Stimulated activated CD4-positive, alpha-beta T cell treated with anti-CD3 and anti-CD28 coated beads, TNF-alpha, amount 100 ng/mL, for 48 hours (primary cell): ENCODE measurements around the gene BEST2.

Source experiments
- DNase-seq, 3 donors: peaks; one replicate each; pipeline ENCODE4 v3.0.0-alpha.2; 2020; ENCODE audit warnings: low read depth in 3 of 3

Gene BEST2

DNA sequence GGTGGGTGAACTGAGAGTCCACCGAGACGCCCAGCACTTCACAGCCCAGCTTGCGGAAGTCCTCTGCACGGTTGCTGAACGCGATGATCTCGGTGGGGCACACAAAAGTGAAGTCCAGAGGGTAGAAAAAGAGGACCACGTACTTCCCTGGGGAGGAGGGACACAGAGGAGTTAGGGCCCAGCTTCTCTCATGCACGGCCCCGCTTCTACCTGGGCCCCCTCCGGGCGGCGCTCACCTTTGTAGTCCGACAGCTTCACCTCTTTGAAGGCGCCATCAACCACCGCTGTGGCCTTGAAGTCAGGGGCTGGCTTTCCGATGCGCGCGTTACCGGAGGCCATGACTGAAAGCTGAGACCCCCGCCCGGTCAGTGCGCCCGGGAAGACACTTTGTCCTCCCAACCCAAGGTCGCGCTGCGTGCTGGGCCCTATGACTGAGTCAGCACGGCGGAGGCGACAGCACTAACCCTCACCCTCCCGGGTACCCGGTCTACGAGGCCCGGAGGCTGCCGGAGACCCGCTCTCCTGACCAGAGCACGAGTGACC, 49.4 kb downstream of the BEST2 start:
- DNase-seq, result no peak

DNA sequence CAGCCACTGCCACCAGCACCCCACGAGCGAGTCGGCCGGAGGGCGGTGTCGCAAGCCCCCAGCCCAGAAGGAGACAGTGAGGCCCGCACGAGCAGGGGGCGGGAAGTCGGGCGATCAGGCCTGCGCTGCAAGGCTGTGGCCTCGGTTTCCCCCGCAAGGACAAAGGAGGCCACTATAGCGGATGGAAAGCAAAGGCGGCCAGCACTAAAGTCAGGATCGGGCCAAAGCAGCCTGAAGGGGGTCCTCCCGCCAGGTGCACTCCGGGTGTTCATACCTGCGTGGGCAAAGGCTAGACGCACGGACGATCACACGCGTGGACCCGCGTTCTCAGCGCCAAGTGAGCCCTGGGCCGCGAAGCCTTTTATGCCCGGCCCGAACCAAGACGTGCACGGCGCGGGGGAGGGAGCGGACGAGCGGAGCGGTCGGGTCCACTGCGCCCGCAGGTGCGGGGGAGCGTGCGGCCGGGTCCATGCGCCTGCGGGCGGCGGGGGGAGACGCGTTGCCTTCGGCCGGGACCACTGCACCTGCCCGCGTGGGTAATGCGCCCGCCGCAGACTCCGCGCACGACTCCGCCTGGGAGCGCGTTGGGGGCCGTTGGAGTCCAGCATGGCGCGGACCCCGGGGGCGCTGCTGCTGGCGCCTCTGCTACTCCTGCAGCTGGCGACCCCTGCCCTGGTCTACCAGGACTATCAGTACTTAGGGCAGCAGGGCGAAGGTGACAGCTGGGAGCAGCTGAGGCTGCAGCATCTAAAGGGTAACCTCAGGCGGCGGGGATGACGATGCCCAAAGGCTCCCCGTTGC, 50.1 kb downstream of the BEST2 start, which contains the start of the genes PRDX2 and THSD8:
PRDX2 (minus strand) TSS at position 335 of the 801 bp plus-strand sequence. CDS start 539 bp downstream, outside the sequence.
THSD8 (plus strand) TSS at position 604 of the 801 bp plus-strand sequence; CDS start at position 607, 3 bp downstream.
- peak in 2 of 3 donors; percentile 65 to 82 for DNase-seq

DNA sequence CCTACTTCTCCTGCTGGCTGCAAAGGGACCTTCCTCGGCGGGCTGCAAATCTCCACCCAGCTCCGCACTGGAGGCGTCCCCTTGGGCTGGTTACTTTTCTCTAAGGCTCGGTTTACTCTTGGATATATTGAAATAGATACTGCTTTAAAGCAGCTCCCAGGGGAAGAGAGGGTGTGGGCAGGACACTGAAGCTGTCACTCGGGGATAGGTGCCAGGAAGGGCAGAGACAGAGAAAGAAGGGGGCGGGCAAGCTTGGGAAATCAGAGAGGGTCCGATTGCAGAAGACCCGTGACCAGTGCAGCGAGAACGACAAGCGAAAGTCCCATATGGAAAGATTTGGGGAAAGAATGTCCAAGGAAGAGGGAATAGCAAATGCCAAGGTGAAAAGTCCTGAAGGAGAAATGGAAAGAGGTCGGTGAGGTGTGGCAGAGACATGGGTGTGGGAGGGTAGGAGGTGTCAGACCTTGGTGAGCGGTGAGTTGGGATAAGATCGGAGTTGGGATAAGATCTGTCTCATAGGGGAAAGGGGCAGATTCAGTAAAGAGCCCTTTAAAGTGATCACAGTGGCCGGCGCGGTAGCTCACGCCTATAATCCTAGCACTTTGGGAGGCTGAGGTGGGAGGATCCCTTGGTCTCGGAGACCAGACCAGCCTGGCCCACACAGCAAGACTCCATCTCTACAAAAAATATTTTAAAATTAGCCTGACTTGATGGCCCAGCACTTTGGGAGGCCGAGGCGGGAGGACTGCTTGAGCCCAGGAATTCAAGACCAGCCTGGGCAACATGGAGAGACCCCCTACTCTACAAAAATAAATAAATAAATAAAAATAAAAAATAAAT, 50.9 kb downstream of the BEST2 start:
- no peak for DNase-seq

DNA sequence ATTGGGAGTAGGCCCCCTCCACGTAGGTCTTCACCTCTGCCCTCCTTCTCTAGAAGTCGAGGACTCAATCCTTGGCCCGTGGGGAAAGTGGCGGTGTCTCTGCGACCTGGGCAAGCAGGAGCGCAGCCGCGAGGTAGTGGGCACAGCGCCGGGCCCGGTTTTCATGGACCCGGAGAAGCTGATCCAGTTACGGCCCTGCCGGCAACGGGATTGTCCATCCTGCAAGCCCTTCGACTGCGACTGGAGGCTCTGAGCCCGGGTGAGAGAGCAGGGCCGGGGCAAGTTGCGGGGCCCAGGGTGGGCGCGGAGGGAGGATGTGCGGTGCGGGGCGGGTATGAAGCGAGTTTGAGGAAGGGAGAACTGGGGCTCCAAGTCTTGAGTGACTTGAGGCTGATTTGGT, 52.5 kb downstream of the BEST2 start:
- no peak for DNase-seq

DNA sequence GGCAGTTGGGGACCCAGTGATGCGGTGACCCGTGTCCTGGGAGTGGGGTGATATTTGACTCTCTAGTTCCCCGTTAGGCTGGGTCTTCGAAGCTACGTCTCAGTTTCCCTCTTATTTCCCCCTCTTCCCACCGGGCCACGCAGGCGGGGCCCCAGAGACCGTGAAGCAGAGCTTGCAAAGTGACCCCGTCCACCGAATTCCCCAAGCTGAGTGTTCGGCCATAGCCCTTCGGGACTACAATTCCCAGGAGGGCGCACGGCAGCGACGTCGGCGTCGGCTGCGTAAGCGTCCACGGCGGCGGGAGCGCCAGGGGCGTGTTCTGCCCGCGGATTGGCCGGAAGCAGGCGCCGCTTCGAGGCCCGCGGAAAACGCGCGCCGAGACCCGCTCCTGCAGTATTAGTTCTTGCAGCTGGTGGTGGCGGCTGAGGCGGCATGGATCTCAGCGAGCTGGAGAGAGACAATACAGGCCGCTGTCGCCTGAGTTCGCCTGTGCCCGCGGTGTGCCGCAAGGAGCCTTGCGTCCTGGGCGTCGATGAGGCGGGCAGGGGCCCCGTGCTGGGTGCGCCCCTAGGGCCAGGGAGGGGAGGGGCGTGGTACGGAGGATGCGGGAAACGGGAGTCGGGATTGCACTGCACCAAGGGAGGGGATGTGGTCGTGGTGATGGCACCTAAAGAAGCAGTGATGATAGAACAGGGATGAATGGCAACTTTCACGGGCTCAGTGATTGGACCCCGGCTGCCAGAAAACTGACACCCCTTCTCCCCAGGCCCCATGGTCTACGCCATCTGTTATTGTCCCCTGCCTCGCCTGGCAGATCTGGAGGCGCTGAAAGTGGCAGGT, 54.9 kb downstream of the BEST2 start, which contains the start of gene RNASEH2A:
RNASEH2A (plus strand) TSS at position 343 of the 840 bp plus-strand sequence; CDS start at position 433, 90 bp downstream.
- peak in 2 of 3 donors; percentile 79 to 85 for DNase-seq
